Mesodermal cell (in vitro differentiated cells): ENCODE measurements around the gene SPART.

ENCODE experiments used
- H3K27ac ChIP-seq: 2 replicates; pipeline ENCODE4 v1.7.0; 2013; ENCODE audit warnings: mild to moderate bottlenecking, low read depth, low read length, moderate library complexity; ENCODE audit not compliant: severe bottlenecking
- H3K36me3 ChIP-seq: 2 replicates; pipeline ENCODE4 v1.7.1; 2013; ENCODE audit warnings: mild to moderate bottlenecking, low read length, moderate library complexity; ENCODE audit not compliant: control insufficient read depth, insufficient read depth
- H3K4me1 ChIP-seq: one replicate; pipeline ENCODE4 v1.7.1; 2013; ENCODE audit warnings: mild to moderate bottlenecking, low read length; ENCODE audit not compliant: insufficient read depth, control insufficient read depth, poor library complexity, severe bottlenecking
- H3K4me3 ChIP-seq: 2 replicates; pipeline ENCODE4 v1.7.0; 2013; ENCODE audit warnings: low read length, control low read depth, mild to moderate bottlenecking; ENCODE audit not compliant: insufficient read depth, poor library complexity, severe bottlenecking; ENCODE audit errors: extremely low read depth
- H3K9me3 ChIP-seq: 2 replicates; pipeline ENCODE4 v1.7.1; 2013; ENCODE audit warnings: mild to moderate bottlenecking, low read length, moderate library complexity; ENCODE audit not compliant: control insufficient read depth
- WGBS, 2 experiments: methylation state at CpG; one replicate each; pipeline ENCODE4 v1.1.5; 2013; ENCODE audit warnings: missing lambda C conversion rate in 2 of 2; ENCODE audit not compliant: insufficient coverage in 2 of 2; 5-methylcytosine and 5-hydroxymethylcytosine counted together

SPART gene

GRCh38 chr13:36288794-36289391 lies 57.3 kb downstream of the SPART start:
- H3K27ac ChIP-seq: no peak overlapping the region
- no peaks in the 10 kb centered on the region for H3K36me3 ChIP-seq
- H3K9me3 ChIP-seq: peaks cover 27% of the 10 kb centered on the region
- H3K4me3 ChIP-seq: no peak overlapping the region
- H3K4me1 ChIP-seq: no peaks in the 10 kb centered on the region

GRCh38 chr13:36286006-36286405 lies 60.2 kb downstream of the SPART start:
- 94 to 100% methylated on average over 1 to 2 of the region's 2 CpGs for WGBS, 2 experiments
- no peaks in the 10 kb centered on the region for H3K36me3 ChIP-seq
- H3K27ac ChIP-seq: no peak overlapping the region
- no peak overlapping the region for H3K4me3 ChIP-seq
- no peaks in the 10 kb centered on the region for H3K4me1 ChIP-seq
- H3K9me3 ChIP-seq: peaks cover 27% of the 10 kb centered on the region

DNA sequence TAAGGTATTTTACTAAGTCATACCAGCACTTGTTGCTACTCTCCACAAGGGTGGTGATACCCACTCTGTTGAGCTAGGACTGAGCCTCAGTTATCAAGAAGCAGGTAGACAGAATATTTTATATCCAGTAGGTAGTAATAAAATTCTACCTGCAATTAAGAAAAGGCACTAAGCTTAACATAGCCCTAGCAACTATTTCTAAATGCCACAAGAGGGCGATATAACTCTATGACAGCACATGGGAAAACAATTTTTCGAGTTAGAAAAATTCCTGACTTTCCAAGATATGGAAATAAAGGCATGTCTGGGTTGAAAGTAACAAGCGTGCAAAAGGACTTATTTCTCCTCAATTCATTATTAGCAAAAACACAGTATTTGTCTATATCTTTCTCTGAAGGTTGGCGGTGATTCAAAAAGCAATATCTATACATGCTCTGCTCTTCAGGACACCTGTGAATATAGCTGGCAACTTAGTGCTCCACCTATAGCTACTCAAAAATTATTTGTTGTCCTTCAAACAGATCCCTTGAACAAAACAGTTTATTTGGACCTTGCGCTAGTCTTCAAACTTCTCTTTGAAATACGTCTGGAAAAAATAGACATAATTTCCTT lies 63.3 kb downstream of the SPART start:
- no peak overlapping the region for H3K4me3 ChIP-seq
- no peak overlapping the region for H3K27ac ChIP-seq
- WGBS, 2 experiments: 56 to 93% methylated on average over 3 to 4 of the region's 6 CpGs
- peaks cover 10% of the 10 kb centered on the region for H3K9me3 ChIP-seq
- no peaks in the 10 kb centered on the region for H3K4me1 ChIP-seq
- no peaks in the 10 kb centered on the region for H3K36me3 ChIP-seq

DNA sequence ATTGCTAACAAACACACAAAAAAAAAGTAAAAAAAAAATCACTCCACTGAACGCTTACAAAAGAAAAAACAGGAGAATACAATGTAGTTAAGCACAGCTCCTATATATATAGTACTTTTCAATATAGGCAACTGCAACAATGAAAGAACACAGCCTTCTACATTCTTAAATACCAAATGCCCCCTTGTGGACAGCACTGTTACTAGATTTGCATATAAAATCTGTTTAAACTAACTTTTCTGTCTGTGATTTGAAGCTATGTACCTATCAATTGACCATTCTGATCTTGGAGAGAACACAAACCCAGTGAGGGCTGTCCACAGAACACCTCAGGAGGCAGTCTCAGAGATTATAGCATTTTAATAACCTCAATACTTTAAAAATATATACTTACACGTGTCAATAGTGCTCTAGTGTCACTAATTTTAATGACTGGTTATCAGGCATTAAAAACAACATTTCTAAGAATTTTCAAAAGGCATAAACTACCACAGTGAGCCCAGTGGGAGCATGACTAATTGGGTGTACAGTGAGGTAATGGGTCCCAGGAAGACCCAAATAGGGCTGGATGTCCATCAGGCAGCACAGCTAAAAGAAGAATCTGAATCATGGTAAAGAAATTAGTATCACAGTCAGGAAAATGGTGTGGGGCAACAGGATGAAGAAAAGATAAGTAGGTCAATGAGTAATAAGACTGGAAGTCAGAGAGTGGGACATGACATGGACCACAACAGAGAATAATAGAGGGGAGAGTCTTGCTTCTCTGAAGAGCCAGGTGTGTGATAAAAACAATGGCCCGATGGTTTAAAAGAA lies 70.8 kb downstream of the SPART start:
- H3K36me3 ChIP-seq: no peaks in the 10 kb centered on the region
- peaks cover 6% of the 10 kb centered on the region for H3K4me1 ChIP-seq
- H3K27ac ChIP-seq: peak overlapping the region; percentile 47
- H3K9me3 ChIP-seq: no peaks in the 10 kb centered on the region
- H3K4me3 ChIP-seq: no peak overlapping the region
- no CpG with 5 or more reads among the region's 3 CpGs for WGBS, 2 experiments

DNA sequence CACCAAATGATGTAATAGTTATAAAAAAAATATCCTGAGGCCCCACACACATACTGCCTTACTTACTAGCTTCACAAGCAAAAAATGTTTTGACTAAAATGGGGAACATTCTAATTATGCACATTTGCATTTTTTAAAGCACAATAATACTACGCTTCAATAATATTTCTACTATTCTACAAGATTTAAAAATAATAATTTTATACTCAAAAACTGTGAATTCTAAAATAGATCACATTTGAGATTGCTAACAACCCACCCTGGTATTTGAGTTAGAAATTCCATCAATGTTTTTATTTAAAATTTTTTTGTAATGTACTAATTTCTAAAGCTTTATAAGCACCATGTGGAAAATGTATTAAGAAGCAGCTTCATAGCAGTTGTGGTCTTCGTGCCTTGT lies 72.8 kb downstream of the SPART start:
- 100% methylated on average over 1 of the region's 2 CpGs for WGBS, 2 experiments
- Histone ChIP-seq H3K27ac (no peak overlapping the region), H3K9me3 (no peaks in the 10 kb centered on the region), H3K4me3 (no peak overlapping the region), H3K4me1 (peaks cover 6% of the 10 kb centered on the region), H3K36me3 (no peaks in the 10 kb centered on the region)

DNA sequence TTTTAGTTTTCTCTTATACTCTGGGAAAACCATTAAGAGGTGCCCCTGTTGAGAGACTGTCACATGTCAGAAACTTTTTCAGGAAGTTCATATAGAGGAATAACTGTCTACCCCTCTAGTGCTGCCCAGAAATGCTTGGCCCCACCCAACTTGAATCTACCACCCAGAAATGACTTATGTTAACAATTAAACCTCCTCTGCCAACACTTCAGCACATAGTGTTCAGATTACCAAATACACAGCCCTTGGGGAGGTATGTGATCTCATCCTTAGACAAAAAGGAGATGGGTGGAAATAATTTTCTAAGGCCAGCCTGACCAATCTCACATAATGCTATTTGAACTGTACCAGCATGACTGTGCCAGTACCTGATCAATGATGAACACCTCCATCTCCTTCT lies 84.2 kb downstream of the SPART start:
- Histone ChIP-seq H3K4me3 (no peak overlapping the region), H3K36me3 (no peaks in the 10 kb centered on the region), H3K9me3 (no peaks in the 10 kb centered on the region), H3K27ac (no peak overlapping the region), H3K4me1 (no peaks in the 10 kb centered on the region)

DNA sequence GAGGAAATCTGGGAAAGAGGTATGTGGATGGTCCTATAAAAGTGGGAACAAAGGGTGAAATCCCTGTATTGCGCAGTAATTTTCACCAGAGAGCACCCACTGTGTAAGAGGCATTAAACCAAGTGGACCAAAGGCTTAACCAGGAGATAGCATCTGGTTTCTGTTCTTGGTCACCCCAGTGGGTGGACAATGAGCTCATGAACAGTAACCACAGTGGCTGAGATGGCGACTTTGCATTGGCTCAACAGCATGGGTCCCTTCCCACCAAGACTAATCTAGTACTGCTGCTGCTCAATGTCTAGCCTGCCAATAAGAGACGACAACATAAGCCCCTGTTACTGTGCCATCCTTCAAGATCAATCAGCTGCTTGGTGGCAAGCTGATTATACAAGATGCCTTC lies 85.2 kb downstream of the SPART start:
- H3K9me3 ChIP-seq: no peaks in the 10 kb centered on the region
- no peak overlapping the region for H3K27ac ChIP-seq
- 86 to 87% methylated on average over 3 of the region's 3 CpGs for WGBS, 2 experiments
- no peaks in the 10 kb centered on the region for H3K36me3 ChIP-seq
- H3K4me3 ChIP-seq: no peak overlapping the region
- H3K4me1 ChIP-seq: no peaks in the 10 kb centered on the region

DNA sequence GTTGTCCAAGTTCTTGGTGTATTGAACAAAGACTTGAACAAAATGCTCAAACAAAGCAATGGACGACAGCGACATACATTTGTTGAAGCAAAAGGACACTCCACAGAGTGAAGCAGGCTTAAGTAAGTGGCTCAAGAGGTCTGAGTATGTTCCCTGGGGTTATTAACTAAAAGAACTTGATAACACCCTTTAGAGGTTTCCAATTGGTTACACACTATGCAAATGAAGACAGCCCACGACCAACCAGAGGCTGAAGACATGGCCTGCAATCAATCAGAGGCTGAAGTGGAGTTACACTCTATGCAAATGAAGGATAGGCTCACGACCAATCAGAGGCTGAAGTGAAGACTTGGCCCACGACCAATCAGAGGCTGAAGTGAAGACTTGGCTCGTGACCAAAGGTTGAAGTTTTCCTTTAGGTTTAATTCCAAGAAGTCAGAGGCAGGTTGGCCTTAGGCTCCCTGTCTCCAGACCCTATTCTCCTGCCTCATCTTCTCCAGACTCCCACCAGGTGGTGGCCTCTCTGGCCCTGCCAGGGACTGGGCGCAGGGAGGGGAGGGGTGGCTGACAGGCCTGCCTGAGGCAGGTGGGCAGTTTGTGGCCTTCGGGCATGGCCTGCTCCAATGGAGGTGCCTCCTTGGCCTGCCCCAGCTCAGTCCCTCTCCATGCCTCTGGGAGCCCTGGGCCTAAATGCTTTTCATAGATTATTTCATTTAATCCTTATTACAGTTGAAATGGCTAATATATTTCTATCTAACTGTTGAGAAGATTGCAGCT lies 86.6 kb downstream of the SPART start:
- no peak overlapping the region for H3K4me3 ChIP-seq
- H3K27ac ChIP-seq: no peak overlapping the region
- WGBS, 2 experiments: 95 to 98% methylated on average over 6 to 8 of the region's 8 CpGs
- H3K4me1 ChIP-seq: no peaks in the 10 kb centered on the region
- H3K9me3 ChIP-seq: no peaks in the 10 kb centered on the region
- H3K36me3 ChIP-seq: no peaks in the 10 kb centered on the region

DNA sequence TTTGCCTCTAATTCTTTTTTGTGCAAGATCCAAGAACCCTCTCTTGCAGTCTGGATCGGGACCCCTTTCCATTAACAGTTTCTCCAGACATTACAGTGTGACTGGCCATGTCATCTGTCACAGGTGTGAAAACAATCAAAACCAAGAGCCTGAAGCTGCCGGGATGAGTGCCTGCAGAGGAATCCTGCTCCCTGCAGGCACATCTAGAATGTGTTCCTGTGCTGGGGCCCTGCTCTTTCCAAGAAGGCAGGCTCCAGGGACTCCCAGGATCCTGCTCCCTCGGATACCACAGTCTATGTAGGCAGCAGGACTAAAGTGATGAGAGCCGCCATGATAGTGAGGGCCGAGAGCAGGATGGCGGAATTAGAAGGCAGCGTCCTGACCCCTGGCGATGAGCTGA lies 87.4 kb downstream of the SPART start:
- 87 to 90% methylated on average over 8 of the region's 8 CpGs for WGBS, 2 experiments

More for the DNA sequence above, 87.4 kb downstream of the SPART start:
- no peaks in the 10 kb centered on the region for H3K36me3 ChIP-seq
- H3K4me1 ChIP-seq: no peaks in the 10 kb centered on the region
- no peak overlapping the region for H3K27ac ChIP-seq
- no peaks in the 10 kb centered on the region for H3K9me3 ChIP-seq
- no peak overlapping the region for H3K4me3 ChIP-seq
